Astrocyte (in vitro differentiated cells and primary cell): ENCODE results near the gene PLAC1.

Experiments used
- CTCF ChIP-seq: IDR thresholded peaks from 2 replicates; pipeline ENCODE4 v1.5.1; 2011; ENCODE audit warnings: low read depth, mild to moderate bottlenecking, inconsistent platforms, low read length, moderate library complexity; ENCODE audit not compliant: insufficient read depth
- EZH2 ChIP-seq: IDR thresholded peaks from 2 replicates; pipeline ENCODE4 v1.6.1; 2012; ENCODE audit warnings: mild to moderate bottlenecking, low read length, inconsistent platforms; ENCODE audit not compliant: insufficient read depth

GRCh38 chrX:134537179-134537955 is 120.9 kb downstream of the PLAC1 start:
- TF ChIP-seq CTCF (no peak), EZH2 (no peak)
